Stomach (tissue), 4 donors: ENCODE measurements around the gene C7orf33.

Experiments
- CTCF ChIP-seq, 7 experiments: fragments of 450-650 bp in 4 of 7; fragments of 200-600 bp in 3 of 7; sonication (generic) in 3 of 7; IDR thresholded peaks; one replicate each; pipeline ENCODE4 v1.5.1; 2016 to 2019; ENCODE audit warnings: antibody characterized with exemption in 7 of 7, control low read depth in 2 of 7, mild to moderate bottlenecking in 1 of 7
- POLR2A ChIP-seq, 4 donors: fragments of 450-650 bp; IDR thresholded peaks; one replicate each; pipeline ENCODE4 v1.6.1; 2016; ENCODE audit warnings: antibody characterized with exemption in 4 of 4, control low read depth in 2 of 4, mild to moderate bottlenecking in 1 of 4, moderate library complexity in 1 of 4

- TF ChIP-seq CTCF (IDR thresholded peaks at IDR 0.05) (no peak), POLR2A (IDR thresholded peaks at IDR 0.05) (no peak)
Observed at GRCh38 chr7:148620749-148621359, 30.3 kb downstream of the C7orf33 start.
